WTC11 (cell line): ENCODE measurements around the gene PPM1B. TPM values are rescaled to one million over a fixed set of nuclear protein-coding genes. Genes with fewer than 3 reads are reported as not detected.

Experiments used
- ATAC-seq: fragments of 200-7000 bp; cut with Tn5 transposase; 2 replicates; pipeline ENCODE4 v1.10.0; 2021; ENCODE audit warnings: mild to moderate bottlenecking, moderate library complexity
- CTCF ChIA-PET: fragments of 300-600 bp; sonication (Branson Sonifier 250); formaldehyde crosslinking; loops from one replicate; lab custom pipeline; 2021; ENCODE audit warnings: antibody characterized with exemption; lab: Charles Lee
- POLR2A ChIA-PET: fragments of 350-600 bp; sonication (Branson Sonifier 250); formaldehyde crosslinking; loops from one replicate; lab custom pipeline; 2021; ENCODE audit warnings: antibody characterized with exemption; lab: Charles Lee
- DNase-seq: peaks from one replicate; pipeline ENCODE4 v3.0.0; 2021; ENCODE audit warnings: low spot score
- H3K27ac Mint-ChIP-seq: 2 replicates; pipeline ENCODE4 v1.8.0; 2021; ENCODE audit warnings: mixed read lengths
- H3K27me3 Mint-ChIP-seq: 2 replicates; pipeline ENCODE4 v1.8.0; 2021; ENCODE audit warnings: low read depth, mild to moderate bottlenecking, moderate library complexity, mixed read lengths
- H3K36me3 Mint-ChIP-seq: 2 replicates; pipeline ENCODE4 v1.8.0; 2021; ENCODE audit warnings: mixed read lengths
- H3K4me1 Mint-ChIP-seq: 2 replicates; pipeline ENCODE4 v1.8.0; 2022; ENCODE audit warnings: mixed read lengths
- H3K4me3 Mint-ChIP-seq: 2 replicates; pipeline ENCODE4 v1.8.0; 2021; ENCODE audit warnings: mild to moderate bottlenecking, moderate library complexity, mixed read lengths
- H3K9me3 Mint-ChIP-seq: 2 replicates; pipeline ENCODE4 v1.8.0; 2021; ENCODE audit warnings: mixed read lengths
- ARID4B ChIP-seq: sonication (generic); formaldehyde crosslinking; IDR thresholded peaks from 2 replicates; pipeline ENCODE4 v1.8.0; 2023; ENCODE audit warnings: missing genetic modification reagents, mild to moderate bottlenecking, borderline replicate concordance
- ATF1 ChIP-seq: sonication (generic); formaldehyde crosslinking; IDR thresholded peaks from 2 replicates; pipeline ENCODE4 v1.8.1; 2023; ENCODE audit warnings: mild to moderate bottlenecking, moderate library complexity, missing genetic modification reagents
- EMX1 ChIP-seq: fragments of 250-450 bp; sonication (Bioruptor Pico); IDR thresholded peaks from 2 replicates; pipeline ENCODE4 v1.8.0; 2021; ENCODE audit warnings: mild to moderate bottlenecking
- FOXP1 ChIP-seq: sonication (generic); formaldehyde crosslinking; IDR thresholded peaks from 2 replicates; pipeline ENCODE4 v1.8.0; 2022; ENCODE audit warnings: missing genetic modification reagents, mild to moderate bottlenecking, moderate library complexity, borderline replicate concordance
- GRHL2 ChIP-seq: fragments of 250-450 bp; sonication (Bioruptor Pico); IDR thresholded peaks from 2 replicates; pipeline ENCODE4 v1.8.0; 2022; ENCODE audit warnings: mild to moderate bottlenecking, moderate library complexity; ENCODE audit not compliant: insufficient replicate concordance, severe bottlenecking
- GTF2I ChIP-seq: fragments of 250-450 bp; sonication (Bioruptor Pico); conservative IDR thresholded peaks from 2 replicates; pipeline ENCODE4 v1.4.0; 2021; ENCODE audit warnings: mild to moderate bottlenecking
- IRF1 ChIP-seq: sonication (generic); formaldehyde crosslinking; IDR thresholded peaks from 2 replicates; pipeline ENCODE4 v1.8.0; 2023; ENCODE audit warnings: missing genetic modification reagents
- JAZF1 ChIP-seq: fragments of 250-450 bp; sonication (Bioruptor Pico); IDR thresholded peaks from 2 replicates; pipeline ENCODE4 v1.9.0; 2021; ENCODE audit warnings: moderate library complexity, mild to moderate bottlenecking, inconsistent platforms
- NFYB ChIP-seq: sonication (generic); formaldehyde crosslinking; conservative IDR thresholded peaks from 2 replicates; pipeline ENCODE4 v1.8.0; 2022; ENCODE audit warnings: low read depth, missing genetic modification reagents
- PREB ChIP-seq: sonication (generic); formaldehyde crosslinking; IDR thresholded peaks from 2 replicates; pipeline ENCODE4 v1.8.1; 2022; ENCODE audit warnings: mild to moderate bottlenecking, missing genetic modification reagents, moderate library complexity, borderline replicate concordance
- RELA ChIP-seq: sonication (generic); formaldehyde crosslinking; IDR thresholded peaks from 2 replicates; pipeline ENCODE4 v1.8.1; 2022; ENCODE audit warnings: missing genetic modification reagents, mild to moderate bottlenecking, borderline replicate concordance
- SMAD3 ChIP-seq: sonication (generic); formaldehyde crosslinking; IDR thresholded peaks from 2 replicates; pipeline ENCODE4 v1.8.0; 2022; ENCODE audit warnings: missing genetic modification reagents, mild to moderate bottlenecking, borderline replicate concordance
- SMAD4 ChIP-seq: sonication (generic); formaldehyde crosslinking; IDR thresholded peaks from 2 replicates; pipeline ENCODE4 v1.8.0; 2022; ENCODE audit warnings: mild to moderate bottlenecking, missing genetic modification reagents
- ZNF138 ChIP-seq: sonication (generic); formaldehyde crosslinking; conservative IDR thresholded peaks from 2 replicates; pipeline ENCODE4 v1.8.1; 2022; ENCODE audit warnings: mild to moderate bottlenecking, moderate library complexity, missing genetic modification reagents
- ZNF219 ChIP-seq: sonication (generic); formaldehyde crosslinking; IDR thresholded peaks from 2 replicates; pipeline ENCODE4 v1.8.0; 2023; ENCODE audit warnings: missing genetic modification reagents, mild to moderate bottlenecking, borderline replicate concordance
- ZNF232 ChIP-seq: sonication (generic); formaldehyde crosslinking; IDR thresholded peaks from 2 replicates; pipeline ENCODE4 v1.8.0; 2022; ENCODE audit warnings: mild to moderate bottlenecking, missing genetic modification reagents
- ZNF317 ChIP-seq: sonication (generic); formaldehyde crosslinking; IDR thresholded peaks from 2 replicates; pipeline ENCODE4 v1.8.1; 2023; ENCODE audit warnings: low read depth, mild to moderate bottlenecking, moderate library complexity, missing genetic modification reagents, borderline replicate concordance
- total RNA-seq: library from RNA; stranded (reverse); gene quantifications from 3 replicates; pipeline ENCODE4 v1.2.3, GENCODE V29; 2021
- TF ChIP-seq, protein P1 (sequence below): sonication (generic); formaldehyde crosslinking; IDR thresholded peaks from 2 replicates; pipeline ENCODE4 v1.8.1; 2023; ENCODE audit warnings: mild to moderate bottlenecking, missing genetic modification reagents
- TF ChIP-seq, protein P2 (sequence below): fragments of 250-450 bp; sonication (Bioruptor Pico); IDR thresholded peaks from 2 replicates; pipeline ENCODE4 v1.9.0; 2021; ENCODE audit warnings: mild to moderate bottlenecking
- TF ChIP-seq, protein P3 (sequence below): sonication (generic); formaldehyde crosslinking; IDR thresholded peaks from 2 replicates; pipeline ENCODE4 v1.8.0; 2022; ENCODE audit warnings: mild to moderate bottlenecking, missing genetic modification reagents
- TF ChIP-seq, protein P4 (sequence below): sonication (generic); formaldehyde crosslinking; IDR thresholded peaks from 2 replicates; pipeline ENCODE4 v1.8.1; 2023; ENCODE audit warnings: mild to moderate bottlenecking, missing genetic modification reagents, moderate library complexity

The PPM1B gene
- total RNA-seq, 1 experiment from 2014 or later: 96.4 TPM

- TF ChIP-seq ARID4B (CRISPR knock-in tag): no peak
- no peak for TF ChIP-seq SMAD4
- no peak for TF ChIP-seq GTF2I (CRISPR knock-in tag)
- TF ChIP-seq NFYB (CRISPR knock-in tag): no peak
Observed at GRCh38 chr2:44126106-44126797, 42.4 kb upstream of the PPM1B start (continued).

GRCh38 chr2:44130441-44130840 is 38.2 kb upstream of the PPM1B start:
- Mint-ChIP-seq H3K36me3 (peaks cover 30% of the 10 kb centered on the region), H3K4me1 (peaks cover 67% of the 10 kb centered on the region), H3K27ac (peak overlapping the region; percentile 90), H3K9me3 (peaks cover 28% of the 10 kb centered on the region), H3K4me3 (no peak overlapping the region), H3K27me3 (no peaks in the 10 kb centered on the region; the same call in 1 of the 2 replicates)
- ChIA-PET CTCF (no interaction called here), POLR2A (no interaction called here)
- no peak for DNase-seq
- ATAC-seq: no peak
- TF ChIP-seq, protein P1, sequence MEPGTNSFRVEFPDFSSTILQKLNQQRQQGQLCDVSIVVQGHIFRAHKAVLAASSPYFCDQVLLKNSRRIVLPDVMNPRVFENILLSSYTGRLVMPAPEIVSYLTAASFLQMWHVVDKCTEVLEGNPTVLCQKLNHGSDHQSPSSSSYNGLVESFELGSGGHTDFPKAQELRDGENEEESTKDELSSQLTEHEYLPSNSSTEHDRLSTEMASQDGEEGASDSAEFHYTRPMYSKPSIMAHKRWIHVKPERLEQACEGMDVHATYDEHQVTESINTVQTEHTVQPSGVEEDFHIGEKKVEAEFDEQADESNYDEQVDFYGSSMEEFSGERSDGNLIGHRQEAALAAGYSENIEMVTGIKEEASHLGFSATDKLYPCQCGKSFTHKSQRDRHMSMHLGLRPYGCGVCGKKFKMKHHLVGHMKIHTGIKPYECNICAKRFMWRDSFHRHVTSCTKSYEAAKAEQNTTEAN (CRISPR knock-in tag): no peak
- TF ChIP-seq IRF1 (CRISPR knock-in tag) (no peak), ZNF219 (CRISPR knock-in tag) (no peak), FOXP1 (CRISPR knock-in tag) (no peak), SMAD4 (no peak), GRHL2 (CRISPR knock-in tag) (no peak), ZNF232 (CRISPR knock-in tag) (no peak)
- TF ChIP-seq, protein P2, sequence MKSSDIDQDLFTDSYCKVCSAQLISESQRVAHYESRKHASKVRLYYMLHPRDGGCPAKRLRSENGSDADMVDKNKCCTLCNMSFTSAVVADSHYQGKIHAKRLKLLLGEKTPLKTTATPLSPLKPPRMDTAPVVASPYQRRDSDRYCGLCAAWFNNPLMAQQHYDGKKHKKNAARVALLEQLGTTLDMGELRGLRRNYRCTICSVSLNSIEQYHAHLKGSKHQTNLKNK (CRISPR knock-in tag): no peak

- ATAC-seq (peak; percentile 77), DNase-seq (no peak)
- ChIA-PET CTCF (no interaction called here), POLR2A (no interaction called here)
- peaks cover 67% of the 10 kb centered on the region for H3K4me1 Mint-ChIP-seq
- peaks cover 28% of the 10 kb centered on the region for H3K9me3 Mint-ChIP-seq
- H3K36me3 Mint-ChIP-seq: peaks cover 30% of the 10 kb centered on the region
- peak overlapping the region; percentile 95 for H3K27ac Mint-ChIP-seq
- H3K27me3 Mint-ChIP-seq: no peaks in the 10 kb centered on the region; the same call in 1 of the 2 replicates
- no peak overlapping the region for H3K4me3 Mint-ChIP-seq
- TF ChIP-seq EMX1 (no peak), SMAD3 (CRISPR knock-in tag) (no peak), RELA (no peak), ZNF219 (CRISPR knock-in tag) (no peak), ZNF317 (no peak), JAZF1 (no peak), ATF1 (CRISPR knock-in tag) (no peak), ZNF138 (no peak), SMAD4 (no peak), PREB (CRISPR knock-in tag) (no peak)
- TF ChIP-seq, protein P1 (CRISPR knock-in tag): no peak
- TF ChIP-seq, protein P2 (CRISPR knock-in tag): no peak
- TF ChIP-seq, protein P3, sequence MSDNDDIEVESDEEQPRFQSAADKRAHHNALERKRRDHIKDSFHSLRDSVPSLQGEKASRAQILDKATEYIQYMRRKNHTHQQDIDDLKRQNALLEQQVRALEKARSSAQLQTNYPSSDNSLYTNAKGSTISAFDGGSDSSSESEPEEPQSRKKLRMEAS (CRISPR knock-in tag): no peak
- TF ChIP-seq, protein P4, sequence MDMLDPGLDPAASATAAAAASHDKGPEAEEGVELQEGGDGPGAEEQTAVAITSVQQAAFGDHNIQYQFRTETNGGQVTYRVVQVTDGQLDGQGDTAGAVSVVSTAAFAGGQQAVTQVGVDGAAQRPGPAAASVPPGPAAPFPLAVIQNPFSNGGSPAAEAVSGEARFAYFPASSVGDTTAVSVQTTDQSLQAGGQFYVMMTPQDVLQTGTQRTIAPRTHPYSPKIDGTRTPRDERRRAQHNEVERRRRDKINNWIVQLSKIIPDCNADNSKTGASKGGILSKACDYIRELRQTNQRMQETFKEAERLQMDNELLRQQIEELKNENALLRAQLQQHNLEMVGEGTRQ (CRISPR knock-in tag): no peak
Observed at GRCh38 chr2:44131177-44131576, 37.5 kb upstream of the PPM1B start.
